HG03439 (cell line): ENCODE measurements around the gene HTRA2.

ENCODE experiments used
- ATAC-seq: cut with Tn5 transposase; IDR thresholded peaks from one replicate; pipeline ENCODE4 v1.9.1; 2021; ENCODE audit warnings: mild to moderate bottlenecking, moderate library complexity; ENCODE audit not compliant: unreplicated experiment

The HTRA2 gene

DNA sequence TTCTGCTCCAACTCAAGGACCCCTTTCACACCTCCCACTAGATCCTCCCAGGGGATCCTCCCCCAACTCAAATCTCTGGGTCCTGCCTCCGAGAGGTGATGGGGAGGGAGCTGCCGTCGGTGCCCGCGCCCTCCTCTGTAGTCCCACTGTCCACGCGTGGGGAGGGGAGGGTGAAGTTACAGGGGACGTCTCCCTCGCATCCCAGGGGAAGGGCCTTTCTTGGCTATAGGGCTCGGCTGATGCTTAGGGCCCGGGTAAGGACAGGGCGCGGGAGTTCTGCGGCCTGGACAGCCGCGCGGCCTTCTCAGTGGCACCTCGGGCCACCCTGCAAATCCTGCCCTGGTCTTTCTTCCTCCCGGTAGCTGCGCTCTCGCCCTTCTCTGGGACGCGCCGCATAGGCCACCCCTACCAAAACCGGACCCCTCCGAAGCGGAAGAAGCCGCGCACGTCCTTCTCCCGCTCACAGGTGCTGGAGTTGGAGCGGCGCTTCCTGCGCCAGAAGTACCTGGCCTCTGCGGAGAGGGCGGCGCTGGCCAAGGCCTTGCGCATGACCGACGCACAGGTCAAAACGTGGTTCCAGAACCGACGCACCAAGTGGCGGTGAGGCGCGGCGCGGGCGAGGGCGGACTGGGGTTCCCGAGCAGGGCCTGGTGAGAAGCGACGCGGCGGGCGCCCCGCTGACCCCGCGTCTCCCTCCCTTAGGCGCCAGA lies 14.3 kb upstream of the HTRA2 start:
- ATAC-seq, result no peak

DNA sequence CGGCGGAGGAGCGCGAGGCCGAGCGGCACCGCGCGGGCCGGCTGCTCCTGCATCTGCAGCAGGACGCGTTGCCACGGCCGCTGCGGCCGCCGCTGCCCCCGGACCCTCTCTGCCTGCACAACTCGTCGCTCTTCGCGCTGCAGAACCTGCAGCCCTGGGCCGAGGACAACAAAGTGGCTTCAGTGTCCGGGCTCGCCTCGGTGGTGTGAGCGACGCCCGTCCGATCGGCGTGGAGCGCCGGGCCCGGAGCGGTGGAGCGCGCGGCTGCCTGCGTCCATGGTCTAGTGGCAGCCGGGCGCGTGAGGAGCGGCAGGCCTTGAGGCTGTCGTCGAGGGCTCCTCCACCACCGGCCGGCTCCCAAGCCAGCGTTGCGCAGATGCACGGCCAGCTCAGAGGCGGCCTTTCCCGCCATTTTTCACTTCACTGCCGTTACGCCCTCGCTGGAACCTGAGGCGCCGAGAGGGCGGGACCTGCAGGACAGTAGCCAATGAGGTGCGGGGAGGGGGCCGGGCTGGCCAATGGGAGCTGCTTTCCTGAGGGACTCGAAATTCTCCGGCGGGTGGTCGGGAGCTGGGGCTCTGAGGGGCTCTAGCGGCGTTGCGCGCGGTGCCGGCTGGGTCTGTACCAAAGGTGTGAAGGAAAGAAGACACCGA lies 13.6 kb upstream of the HTRA2 start:
- no peak for ATAC-seq

DNA sequence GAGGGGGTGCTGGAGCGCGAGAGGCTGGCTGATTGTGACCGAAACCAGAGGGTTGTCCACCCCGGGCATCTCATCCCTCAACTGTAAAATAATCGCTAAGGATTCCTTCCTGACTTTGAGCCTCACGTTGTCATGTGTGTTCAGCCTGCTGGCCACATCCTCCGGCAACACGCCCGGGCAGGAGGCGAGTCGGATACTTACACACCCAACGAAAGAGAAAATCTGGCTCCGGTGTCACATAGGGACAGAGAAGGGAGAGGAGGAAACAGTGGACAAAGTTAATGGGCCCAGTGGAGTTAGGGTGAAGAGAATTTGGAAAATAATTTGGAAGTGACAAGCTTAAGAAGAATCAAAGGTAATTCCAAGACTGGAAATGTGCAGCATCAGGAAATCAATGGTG lies 13.1 kb upstream of the HTRA2 start:
- no peak for ATAC-seq

DNA sequence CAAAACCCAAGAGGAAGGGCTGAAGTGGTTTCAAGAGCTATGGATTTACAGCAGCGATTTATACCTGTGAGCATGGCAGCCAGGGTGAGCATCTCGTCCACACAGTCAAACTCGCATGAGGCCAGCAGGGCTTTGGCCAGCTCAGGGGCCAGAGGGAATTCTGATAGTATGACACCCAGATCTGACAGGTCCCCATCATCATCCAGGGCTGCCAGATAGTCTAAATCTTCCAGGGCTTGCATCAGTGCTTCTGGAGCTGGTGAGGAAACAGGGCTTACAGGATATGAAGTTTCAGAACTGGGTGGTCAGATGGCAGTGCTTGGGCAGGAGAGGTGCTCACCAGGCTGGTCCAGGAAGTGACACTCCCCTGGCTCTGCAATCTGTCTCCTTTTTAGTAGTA lies 7.2 kb upstream of the HTRA2 start:
- no peak for ATAC-seq

DNA sequence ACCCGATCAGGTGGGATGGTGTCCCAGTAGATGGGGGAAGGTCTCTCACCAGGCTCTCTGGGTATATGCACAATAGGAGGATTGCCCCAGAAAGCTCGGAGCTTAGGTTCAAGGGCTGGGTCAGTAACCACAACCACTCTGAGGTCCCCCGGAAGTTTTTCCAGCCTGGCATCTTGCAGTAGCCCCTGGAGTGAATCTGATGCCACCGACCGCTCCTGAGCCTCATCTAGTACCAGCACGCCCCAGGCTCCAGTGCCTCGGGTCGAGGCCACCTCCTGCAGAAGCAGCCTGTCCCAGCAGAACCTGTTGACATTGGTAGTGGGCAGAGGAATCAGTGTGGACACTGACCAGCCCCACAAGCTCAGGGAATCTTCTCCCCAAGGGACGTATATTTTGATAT lies 5.7 kb upstream of the HTRA2 start:
- no peak for ATAC-seq

DNA sequence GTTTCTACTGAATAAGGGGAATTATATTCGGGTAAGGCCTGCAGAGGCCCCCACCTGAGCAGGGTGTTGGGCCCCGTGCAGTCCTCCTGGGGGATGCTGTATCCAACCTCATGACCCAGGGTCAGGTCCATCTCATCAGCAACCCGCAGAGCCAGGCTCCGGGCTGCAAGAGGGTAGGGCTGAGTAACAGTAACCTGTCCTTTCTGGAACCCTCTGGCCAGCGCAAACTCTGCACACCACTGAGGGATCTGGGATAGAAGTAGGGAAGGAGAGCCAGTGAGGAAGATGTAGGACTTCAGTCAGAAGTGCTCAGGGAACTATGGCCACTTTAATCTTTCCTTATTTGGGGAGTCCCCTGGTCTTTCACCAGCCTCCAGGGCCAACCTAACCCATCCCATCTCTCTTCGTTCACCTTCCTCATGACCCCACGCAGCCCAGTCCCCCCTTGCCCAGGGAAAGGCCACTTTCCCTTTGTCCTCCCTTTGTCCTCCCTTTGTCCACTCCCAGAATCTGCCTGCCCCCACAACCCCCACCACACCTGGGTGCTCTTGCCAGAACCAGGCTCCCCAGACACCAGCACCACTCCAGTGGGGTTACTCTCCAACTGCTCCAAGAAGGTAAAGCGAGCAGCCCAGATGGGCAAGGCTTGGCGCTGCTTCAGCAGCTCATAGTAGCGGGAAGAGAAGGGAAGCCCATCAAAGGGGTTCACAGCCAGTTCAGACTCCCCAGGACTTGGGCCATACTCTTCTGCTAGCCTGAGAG lies 4.6 kb upstream of the HTRA2 start:
- ATAC-seq, result no peak

DNA sequence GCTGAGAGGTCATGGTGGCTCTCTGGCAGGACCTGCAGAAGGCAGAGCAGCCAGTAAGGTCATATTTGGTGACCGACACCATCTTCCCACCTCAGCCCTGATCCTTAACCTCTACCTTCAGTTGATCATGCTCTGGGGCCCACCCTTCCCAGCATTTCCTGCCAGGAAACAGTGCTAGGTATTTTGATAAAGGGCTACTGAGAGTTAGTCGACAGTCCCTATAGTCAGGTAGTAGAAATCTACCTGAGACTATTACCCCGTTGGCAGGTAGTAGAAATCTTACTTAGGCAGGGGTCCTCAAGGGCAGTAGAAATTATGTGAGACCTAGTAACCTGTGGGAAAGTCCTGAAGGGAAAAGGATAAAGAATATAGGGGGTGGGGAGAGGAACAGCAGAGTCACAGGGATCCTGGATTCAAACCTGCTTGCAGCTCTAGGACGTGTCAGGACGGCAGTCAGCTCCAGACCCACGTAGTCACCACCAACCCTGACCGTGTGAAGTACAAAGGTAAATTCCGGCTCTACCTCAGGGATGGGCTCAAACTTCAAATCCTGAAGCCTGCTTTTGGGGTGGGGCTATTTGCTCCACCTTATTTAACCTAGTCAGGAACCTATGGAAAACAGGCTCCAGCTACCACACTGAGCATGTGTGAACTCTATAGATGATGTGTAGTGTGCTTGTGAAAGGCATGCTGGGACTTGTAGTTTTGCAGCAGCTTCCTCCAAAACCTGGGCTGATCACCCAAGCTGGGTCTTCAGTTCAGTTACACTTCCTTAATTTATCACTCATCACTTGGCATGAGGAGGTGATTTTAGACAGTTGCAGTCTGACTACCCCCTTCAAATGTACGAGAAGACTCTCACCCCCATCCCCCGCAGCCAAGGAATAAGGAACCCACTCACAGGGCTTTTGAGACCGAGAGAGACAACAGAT lies 3.8 kb upstream of the HTRA2 start, which contains the start of gene DQX1:
Gene DQX1, minus strand, starts transcription at position 515 of the 932 bp plus-strand sequence. Its CDS starts 502 bp downstream, at position 13.
- ATAC-seq, result no peak

DNA sequence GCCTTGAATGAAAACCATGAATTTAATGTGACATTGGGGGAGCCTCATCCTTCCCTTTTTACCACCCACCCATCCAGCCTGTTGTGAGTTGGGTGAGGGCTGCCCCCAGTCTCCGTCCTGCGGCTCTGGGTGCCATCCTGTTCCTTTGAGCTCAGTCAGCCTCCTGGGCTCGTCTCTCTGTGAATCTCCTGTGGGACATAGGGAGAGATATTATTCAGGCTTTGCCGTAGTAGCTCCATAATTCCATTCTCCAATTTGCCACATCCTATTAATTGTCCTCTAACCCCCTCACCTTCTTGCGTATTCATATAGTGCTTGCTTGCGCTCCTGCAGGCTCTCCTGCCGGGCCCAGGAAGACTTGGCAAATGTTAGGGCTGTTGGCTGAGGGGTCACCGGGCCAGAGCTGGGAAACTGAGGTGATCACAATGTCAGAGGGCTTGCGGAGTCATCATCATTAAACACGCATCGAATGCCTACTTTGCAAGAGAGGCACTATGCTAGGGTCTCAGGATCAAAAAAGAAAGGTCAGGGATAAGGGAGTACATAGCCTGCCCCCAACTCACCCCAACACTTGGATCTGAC lies 3.0 kb upstream of the HTRA2 start:
- ATAC-seq, result no peak

DNA sequence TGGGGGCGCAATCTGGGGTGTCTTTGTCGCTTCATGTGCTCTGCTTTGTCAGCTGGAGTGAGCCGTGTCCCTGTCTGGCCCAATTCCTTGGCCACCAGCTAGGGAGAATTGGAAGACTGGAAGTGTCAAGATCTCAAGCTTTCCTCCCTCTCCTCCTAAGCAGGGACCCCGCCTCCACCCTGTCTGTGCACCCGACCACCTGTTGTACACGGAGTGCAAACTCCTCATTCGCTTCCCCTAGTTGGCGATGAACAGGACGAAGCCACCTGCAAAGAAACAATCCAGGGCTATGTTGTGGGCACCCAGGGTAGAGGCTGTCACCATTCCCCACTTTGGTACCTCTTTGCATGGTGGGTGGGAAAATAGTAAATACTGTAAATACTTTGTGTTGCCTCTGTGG lies 2.0 kb upstream of the HTRA2 start:
- no peak for ATAC-seq

DNA sequence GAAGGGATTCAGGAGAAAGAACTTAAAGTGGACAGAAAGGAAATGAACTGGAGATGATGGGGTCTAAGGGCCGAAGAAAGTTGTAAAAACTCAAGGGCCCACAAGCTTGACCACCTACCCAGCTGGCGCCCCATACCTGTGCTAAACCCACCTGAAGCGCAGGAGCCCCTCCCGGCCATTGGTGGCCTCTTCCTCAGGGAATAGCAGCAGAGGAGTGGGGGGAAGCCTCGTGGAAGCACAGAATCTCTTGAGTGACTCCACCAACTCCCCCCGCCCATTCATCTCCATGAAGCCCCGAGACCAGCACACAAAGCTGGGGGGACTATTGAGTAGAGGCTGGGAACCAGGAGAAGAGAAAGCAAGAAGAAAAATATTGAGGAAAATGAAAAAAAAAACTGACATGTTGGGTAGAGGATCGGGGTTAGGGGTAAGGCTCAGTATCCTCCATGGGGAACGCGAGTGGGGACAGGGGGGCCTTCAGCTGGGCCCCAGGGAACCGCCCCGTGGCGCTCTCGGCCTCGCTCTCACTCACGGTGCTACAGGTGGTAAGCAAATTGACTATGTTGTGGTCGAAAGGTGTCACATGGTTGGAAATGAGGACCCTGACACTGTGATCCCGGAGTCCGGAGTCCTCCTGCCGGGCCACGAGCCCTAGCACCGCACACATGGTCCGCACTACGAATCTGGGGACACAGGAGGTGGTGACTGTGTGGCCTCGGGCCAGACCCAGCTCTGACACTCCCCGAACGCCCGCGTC lies 955 bp upstream of the HTRA2 start:
- ATAC-seq, result peak; percentile 15

DNA sequence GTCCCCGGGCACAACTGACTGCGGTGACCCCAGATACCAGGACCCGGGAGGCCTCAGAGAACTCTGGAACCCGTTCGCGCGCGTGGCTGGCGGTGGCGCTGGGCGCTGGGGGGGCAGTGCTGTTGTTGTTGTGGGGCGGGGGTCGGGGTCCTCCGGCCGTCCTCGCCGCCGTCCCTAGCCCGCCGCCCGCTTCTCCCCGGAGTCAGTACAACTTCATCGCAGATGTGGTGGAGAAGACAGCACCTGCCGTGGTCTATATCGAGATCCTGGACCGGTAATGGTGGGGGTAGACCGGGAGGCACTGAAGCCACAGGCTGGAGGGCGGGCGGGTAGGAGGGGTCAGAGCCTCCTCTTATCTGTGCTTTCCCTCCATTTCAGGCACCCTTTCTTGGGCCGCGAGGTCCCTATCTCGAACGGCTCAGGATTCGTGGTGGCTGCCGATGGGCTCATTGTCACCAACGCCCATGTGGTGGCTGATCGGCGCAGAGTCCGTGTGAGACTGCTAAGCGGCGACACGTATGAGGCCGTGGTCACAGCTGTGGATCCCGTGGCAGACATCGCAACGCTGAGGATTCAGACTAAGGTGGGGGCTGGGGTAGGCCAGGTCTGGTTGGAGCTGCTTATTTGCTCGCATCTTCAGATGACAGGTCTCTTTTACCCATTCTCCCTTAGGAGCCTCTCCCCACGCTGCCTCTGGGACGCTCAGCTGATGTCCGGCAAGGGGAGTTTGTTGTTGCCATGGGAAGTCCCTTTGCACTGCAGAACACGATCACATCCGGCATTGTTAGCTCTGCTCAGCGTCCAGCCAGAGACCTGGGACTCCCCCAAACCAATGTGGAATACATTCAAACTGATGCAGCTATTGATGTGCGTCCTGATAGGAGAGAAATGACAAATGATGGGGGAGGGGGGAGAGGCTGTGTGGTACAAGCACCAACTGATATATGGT lies 780 bp downstream of the HTRA2 start:
- peak; percentile 24 for ATAC-seq

DNA sequence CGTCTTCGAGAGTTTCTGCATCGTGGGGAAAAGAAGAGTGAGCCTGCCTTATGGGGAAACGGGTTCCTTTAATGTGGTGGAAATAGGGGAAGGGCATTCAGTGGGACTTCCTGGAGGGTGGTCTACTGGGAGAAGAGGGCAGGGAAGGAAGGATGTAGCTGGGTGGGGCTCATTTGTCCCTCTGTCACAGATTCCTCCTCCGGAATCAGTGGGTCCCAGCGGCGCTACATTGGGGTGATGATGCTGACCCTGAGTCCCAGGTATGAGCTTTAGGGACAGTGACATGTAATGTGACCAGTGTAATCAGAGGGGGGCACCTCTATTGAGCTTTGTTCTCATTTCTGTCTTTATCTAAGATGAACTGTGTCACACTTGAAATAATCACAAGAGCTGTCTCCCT lies 1.9 kb downstream of the HTRA2 start:
- no peak for ATAC-seq

DNA sequence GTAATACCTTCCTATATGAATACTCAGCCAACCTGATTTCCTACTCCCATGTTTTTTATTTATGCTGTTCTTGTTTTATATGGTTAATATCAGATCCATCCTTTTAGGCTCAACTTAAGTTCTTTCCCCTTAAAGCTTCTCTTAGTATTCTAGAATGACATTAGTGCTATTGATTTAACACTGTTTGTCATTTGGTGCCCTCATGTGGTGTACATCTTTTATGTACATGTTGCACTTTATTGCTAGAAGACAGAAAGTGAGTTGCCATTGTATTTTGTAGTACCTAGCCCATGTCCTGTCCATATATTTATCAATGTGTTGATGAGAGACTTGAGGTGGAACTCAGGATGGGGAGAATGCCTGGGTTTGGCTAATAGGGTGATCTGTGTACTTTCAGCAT lies 2.5 kb downstream of the HTRA2 start:
- ATAC-seq, result no peak

DNA sequence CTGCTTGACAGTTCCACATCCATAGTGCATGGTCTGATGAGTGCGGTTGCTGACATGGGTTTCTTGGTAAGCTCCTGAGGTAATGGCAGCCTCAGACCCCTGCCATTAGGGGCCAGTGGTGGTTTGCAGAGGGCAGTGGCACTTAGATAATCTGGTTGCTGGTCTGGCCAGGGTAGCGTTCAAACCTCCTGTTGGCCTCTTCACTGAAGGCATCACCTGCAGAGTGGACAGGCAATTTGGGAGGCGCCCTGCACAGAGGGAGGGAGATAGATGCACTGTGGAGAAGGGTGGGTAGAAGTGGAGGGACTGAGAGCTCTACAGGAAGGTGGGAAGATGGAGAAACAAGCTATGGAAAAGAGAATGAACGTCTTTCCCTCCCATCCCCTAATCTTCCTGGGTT lies 3.7 kb downstream of the HTRA2 start:
- ATAC-seq, result no peak

DNA sequence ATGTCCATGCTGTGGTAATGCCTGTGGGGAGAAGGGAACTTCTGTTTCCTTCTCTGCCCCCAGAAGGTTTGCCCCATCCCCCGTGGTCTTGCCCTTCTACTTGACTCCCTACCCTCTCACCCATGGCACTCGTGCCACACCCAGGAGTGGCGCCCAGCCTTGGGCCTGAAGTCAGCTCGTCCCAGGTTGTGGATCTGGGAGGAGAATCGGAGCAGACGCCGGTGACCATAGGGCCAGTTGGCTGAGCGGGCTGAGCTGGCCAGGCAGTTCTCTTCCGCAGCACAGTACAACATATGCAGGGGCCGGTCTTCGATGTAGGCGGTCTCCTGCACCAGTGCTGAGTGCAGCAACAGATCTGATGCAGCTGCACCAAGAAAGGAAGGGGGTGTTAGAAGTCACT lies 4.7 kb downstream of the HTRA2 start:
- ATAC-seq, result no peak

DNA sequence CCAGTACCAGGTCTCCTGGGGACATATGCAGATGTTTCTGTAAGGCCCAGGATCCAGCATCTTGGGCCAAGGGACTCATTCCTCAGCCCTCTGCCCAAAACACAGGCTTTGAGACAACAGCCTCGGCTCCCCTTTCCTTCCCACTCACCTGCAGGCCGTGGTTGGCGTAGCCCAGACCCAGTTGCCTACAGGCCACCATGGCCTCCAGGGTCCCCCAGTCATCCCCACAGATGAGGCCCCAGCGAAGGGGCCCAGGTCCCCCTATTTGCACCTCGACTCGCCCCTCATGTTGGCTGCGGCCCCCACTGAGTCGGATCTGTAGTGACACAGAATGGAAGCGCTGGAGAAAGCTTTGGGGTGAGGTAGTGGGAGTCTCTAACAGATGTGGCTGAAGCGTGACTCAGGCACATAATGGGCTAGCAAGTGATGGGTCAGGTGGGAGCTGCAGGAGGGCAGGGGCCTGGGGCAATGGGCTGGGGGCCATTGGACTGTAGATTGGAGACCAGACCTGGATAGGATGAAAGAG lies 5.8 kb downstream of the HTRA2 start:
- no peak for ATAC-seq

DNA sequence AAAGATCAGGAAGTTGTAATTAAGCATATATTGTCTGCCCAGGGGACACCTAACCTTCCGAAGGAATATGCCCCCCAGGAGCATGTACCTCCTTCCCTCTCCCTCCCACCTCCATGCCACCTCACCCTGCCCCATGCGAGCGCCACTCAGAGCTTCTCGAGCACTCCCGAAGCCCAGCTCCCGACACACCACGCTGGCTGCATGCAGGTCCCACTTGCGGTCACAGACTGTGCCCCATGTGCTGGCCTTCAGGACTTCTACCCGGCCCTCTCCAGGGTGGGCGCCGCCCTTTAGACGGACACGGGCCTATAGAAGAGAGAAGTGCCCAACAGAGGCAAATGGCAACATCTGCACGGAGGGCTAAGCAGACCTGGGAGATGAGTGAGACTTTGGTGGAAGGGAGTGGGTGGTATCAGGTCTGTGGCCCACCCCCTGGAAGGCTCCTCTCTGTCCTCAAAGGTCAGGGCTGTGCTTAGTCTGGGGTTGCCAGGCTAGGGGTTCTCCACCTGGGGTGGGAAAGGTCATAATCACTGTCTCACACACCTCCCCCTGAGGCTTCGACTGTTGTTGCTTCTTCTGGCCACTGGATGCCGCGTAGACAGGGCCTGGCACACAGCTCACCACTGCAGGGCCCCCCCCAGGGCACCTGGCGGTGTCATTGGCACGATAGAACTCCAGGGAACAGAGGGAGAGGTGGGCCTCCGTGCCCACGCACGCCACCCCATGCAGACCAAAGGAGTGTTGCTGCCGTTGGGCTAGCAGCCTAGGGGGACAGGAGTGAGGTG lies 6.6 kb downstream of the HTRA2 start:
- no peak for ATAC-seq

DNA sequence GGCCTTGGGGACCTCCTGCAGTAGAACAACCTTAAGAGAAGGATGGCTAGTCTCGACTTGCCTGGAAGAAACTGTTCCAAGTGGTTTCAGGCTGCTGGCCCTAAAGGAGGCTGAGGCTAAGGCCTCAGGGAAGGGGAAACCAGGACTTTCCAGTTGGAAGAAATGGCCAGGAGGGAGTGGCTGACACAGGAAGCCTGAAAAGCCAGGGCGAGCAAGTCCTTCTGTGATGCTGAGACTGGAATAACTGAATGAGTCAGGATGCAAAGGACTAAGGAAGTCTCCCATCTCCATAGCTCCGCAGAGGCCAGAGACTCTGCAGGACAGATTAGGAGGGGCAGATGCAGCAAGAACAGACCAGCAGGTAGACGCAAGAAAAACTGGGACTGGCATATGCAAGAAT lies 7.4 kb downstream of the HTRA2 start:
- ATAC-seq, result no peak
